ENCODE results near the gene CACYBP. TPM values are rescaled to one million over a fixed set of nuclear protein-coding genes. Genes with fewer than 3 reads are reported as not detected.

Gene CACYBP
- polyA plus RNA-seq, 1 donor from 2014 or later: 484 TPM

DNA sequence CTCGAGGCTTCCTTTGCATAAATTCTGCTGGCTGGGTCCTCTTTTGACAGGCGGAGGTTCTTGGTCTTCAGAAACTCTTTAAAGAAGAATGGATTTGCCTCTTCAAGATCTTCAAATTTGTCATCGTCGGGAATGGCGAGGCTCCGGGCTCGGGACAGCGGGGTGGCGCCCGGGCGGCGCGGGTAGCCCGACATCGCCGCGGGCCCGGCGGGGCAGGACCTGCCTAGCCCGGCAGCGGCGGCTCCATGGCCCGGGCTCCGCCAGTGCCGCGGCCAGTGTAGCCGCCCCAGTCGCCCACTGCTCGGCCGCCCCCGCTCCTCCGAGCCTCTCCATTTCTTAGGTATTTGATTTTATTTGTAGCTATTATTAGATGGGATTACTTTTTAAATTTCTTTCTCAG lies 45.8 kb downstream of the CACYBP start:
- Histone ChIP-seq H3K9ac (ENCODE audit: low read length) (no peak overlapping the region), H4K20me1 (ENCODE audit: insufficient read depth) (no peaks in the 10 kb centered on the region), H3K36me3 (ENCODE audit: insufficient read depth, low read length) (no peaks in the 10 kb centered on the region), H3K27me3 (ENCODE audit: insufficient read depth, low read depth, low read length) (no peaks in the 10 kb centered on the region), H3K9me2 (ENCODE audit: insufficient read depth, low read length) (no peaks in the 10 kb centered on the region), H3K27ac (ENCODE audit: low read length) (no peak overlapping the region), H3K4me2 (ENCODE audit: low read length) (no peak overlapping the region), H3K9me3 (ENCODE audit: low read length) (no peaks in the 10 kb centered on the region), H3K4me3 (ENCODE audit: low read length) (no peak overlapping the region), H3K79me2 (replicated peaks; ENCODE audit: insufficient read depth, low read length) (no peaks in the 10 kb centered on the region), H2AFZ (ENCODE audit: low read depth, low read length) (no peak overlapping the region), H3F3A (ENCODE audit: insufficient read depth, low read length, poor library complexity, severe bottlenecking) (no peaks in the 10 kb centered on the region)
- TF ChIP-seq, protein P1, sequence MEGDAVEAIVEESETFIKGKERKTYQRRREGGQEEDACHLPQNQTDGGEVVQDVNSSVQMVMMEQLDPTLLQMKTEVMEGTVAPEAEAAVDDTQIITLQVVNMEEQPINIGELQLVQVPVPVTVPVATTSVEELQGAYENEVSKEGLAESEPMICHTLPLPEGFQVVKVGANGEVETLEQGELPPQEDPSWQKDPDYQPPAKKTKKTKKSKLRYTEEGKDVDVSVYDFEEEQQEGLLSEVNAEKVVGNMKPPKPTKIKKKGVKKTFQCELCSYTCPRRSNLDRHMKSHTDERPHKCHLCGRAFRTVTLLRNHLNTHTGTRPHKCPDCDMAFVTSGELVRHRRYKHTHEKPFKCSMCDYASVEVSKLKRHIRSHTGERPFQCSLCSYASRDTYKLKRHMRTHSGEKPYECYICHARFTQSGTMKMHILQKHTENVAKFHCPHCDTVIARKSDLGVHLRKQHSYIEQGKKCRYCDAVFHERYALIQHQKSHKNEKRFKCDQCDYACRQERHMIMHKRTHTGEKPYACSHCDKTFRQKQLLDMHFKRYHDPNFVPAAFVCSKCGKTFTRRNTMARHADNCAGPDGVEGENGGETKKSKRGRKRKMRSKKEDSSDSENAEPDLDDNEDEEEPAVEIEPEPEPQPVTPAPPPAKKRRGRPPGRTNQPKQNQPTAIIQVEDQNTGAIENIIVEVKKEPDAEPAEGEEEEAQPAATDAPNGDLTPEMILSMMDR (IDR thresholded peaks at IDR 0.05; ENCODE audit: poor library complexity, severe bottlenecking): no peak
- TF ChIP-seq POLR2AphosphoS5 (IDR thresholded peaks at IDR 0.05) (no peak), EP300 (conservative IDR thresholded peaks at IDR 0.05; ENCODE audit: poor library complexity, severe bottlenecking) (no peak), SMC3 (conservative IDR thresholded peaks at IDR 0.05; ENCODE audit: poor library complexity) (no peak), RAD21 (conservative IDR thresholded peaks at IDR 0.05) (no peak), EZH2 (IDR thresholded peaks at IDR 0.05; ENCODE audit: borderline replicate concordance, insufficient read depth, low read length, poor library complexity, severe bottlenecking) (no peak), TAF1 (IDR thresholded peaks at IDR 0.05; ENCODE audit: low read depth) (no peak), MXI1 (conservative IDR thresholded peaks at IDR 0.05; ENCODE audit: poor library complexity, severe bottlenecking) (no peak)
- TF ChIP-seq, protein P2, sequence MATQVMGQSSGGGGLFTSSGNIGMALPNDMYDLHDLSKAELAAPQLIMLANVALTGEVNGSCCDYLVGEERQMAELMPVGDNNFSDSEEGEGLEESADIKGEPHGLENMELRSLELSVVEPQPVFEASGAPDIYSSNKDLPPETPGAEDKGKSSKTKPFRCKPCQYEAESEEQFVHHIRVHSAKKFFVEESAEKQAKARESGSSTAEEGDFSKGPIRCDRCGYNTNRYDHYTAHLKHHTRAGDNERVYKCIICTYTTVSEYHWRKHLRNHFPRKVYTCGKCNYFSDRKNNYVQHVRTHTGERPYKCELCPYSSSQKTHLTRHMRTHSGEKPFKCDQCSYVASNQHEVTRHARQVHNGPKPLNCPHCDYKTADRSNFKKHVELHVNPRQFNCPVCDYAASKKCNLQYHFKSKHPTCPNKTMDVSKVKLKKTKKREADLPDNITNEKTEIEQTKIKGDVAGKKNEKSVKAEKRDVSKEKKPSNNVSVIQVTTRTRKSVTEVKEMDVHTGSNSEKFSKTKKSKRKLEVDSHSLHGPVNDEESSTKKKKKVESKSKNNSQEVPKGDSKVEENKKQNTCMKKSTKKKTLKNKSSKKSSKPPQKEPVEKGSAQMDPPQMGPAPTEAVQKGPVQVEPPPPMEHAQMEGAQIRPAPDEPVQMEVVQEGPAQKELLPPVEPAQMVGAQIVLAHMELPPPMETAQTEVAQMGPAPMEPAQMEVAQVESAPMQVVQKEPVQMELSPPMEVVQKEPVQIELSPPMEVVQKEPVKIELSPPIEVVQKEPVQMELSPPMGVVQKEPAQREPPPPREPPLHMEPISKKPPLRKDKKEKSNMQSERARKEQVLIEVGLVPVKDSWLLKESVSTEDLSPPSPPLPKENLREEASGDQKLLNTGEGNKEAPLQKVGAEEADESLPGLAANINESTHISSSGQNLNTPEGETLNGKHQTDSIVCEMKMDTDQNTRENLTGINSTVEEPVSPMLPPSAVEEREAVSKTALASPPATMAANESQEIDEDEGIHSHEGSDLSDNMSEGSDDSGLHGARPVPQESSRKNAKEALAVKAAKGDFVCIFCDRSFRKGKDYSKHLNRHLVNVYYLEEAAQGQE (IDR thresholded peaks at IDR 0.05; ENCODE audit: borderline replicate concordance): no peak

DNA sequence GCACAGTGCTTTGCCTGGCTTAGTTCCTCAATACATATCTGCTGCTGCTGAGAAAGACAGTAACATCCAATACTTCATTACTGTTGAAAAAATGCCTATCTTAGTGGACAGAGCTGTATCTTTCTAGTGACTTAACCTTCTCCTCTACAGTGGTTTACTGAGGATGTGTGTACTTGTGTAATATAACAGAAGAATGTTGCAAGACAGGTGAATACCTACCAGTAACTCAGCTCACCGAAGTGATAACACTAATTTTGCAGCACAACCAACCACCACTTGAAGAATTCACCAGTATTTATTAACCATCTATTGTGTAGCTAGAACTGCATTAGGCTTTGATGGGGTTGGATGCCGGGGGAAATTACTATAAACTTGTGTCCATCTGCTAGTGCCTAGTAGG lies 51.2 kb downstream of the CACYBP start:
- Histone ChIP-seq H3K9ac (ENCODE audit: low read length) (no peak overlapping the region), H4K20me1 (ENCODE audit: insufficient read depth) (no peaks in the 10 kb centered on the region), H3K9me3 (ENCODE audit: low read length) (no peaks in the 10 kb centered on the region), H3F3A (ENCODE audit: insufficient read depth, low read length, poor library complexity, severe bottlenecking) (no peaks in the 10 kb centered on the region), H3K79me2 (replicated peaks; ENCODE audit: insufficient read depth, low read length) (no peaks in the 10 kb centered on the region), H3K27me3 (ENCODE audit: insufficient read depth, low read depth, low read length) (no peaks in the 10 kb centered on the region), H3K4me3 (ENCODE audit: low read length) (no peak overlapping the region), H2AFZ (ENCODE audit: low read depth, low read length) (no peak overlapping the region), H3K27ac (ENCODE audit: low read length) (no peak overlapping the region), H3K9me2 (ENCODE audit: insufficient read depth, low read length) (no peaks in the 10 kb centered on the region), H3K36me3 (ENCODE audit: insufficient read depth, low read length) (no peaks in the 10 kb centered on the region), H3K4me2 (ENCODE audit: low read length) (no peak overlapping the region)
- TF ChIP-seq RAD21 (conservative IDR thresholded peaks at IDR 0.05) (no peak), MXI1 (conservative IDR thresholded peaks at IDR 0.05; ENCODE audit: poor library complexity, severe bottlenecking) (no peak), EZH2 (IDR thresholded peaks at IDR 0.05; ENCODE audit: borderline replicate concordance, insufficient read depth, low read length, poor library complexity, severe bottlenecking) (no peak), EP300 (conservative IDR thresholded peaks at IDR 0.05; ENCODE audit: poor library complexity, severe bottlenecking) (no peak), TAF1 (IDR thresholded peaks at IDR 0.05; ENCODE audit: low read depth) (no peak), POLR2AphosphoS5 (IDR thresholded peaks at IDR 0.05) (no peak), SMC3 (conservative IDR thresholded peaks at IDR 0.05; ENCODE audit: poor library complexity) (no peak)
- TF ChIP-seq, protein P2 (IDR thresholded peaks at IDR 0.05; ENCODE audit: borderline replicate concordance): no peak
- TF ChIP-seq, protein P1 (IDR thresholded peaks at IDR 0.05; ENCODE audit: poor library complexity, severe bottlenecking): no peak

Data from neural cell (in vitro differentiated cells).